Parathyroid adenoma (tissue), 2 donors: Measurements from ENCODE around the gene LAMA3.

Source experiments
- H2AFZ ChIP-seq: fragments of 300-600 bp; sonication (generic); one replicate; pipeline ENCODE4 v1.7.0; 2017; ENCODE audit warnings: antibody characterized with exemption, mild to moderate bottlenecking
- H3K27ac ChIP-seq: fragments of 300-600 bp; sonication (generic); one replicate; pipeline ENCODE4 v1.7.0; 2017
- H3K27me3 ChIP-seq: fragments of 300-600 bp; sonication (generic); one replicate; pipeline ENCODE4 v1.7.0; 2017; ENCODE audit warnings: low read length; ENCODE audit not compliant: control insufficient read depth, insufficient read depth
- H3K36me3 ChIP-seq: fragments of 300-600 bp; sonication (generic); one replicate; pipeline ENCODE4 v1.7.0; 2017; ENCODE audit warnings: low read length; ENCODE audit not compliant: control insufficient read depth, insufficient read depth
- H3K4me1 ChIP-seq: fragments of 300-600 bp; sonication (generic); one replicate; pipeline ENCODE4 v1.7.0; 2017; ENCODE audit warnings: control low read depth
- H3K4me2 ChIP-seq: fragments of 300-600 bp; sonication (generic); one replicate; pipeline ENCODE4 v1.7.0; 2017; ENCODE audit warnings: low read length
- H3K4me3 ChIP-seq: fragments of 300-600 bp; sonication (generic); one replicate; pipeline ENCODE4 v1.7.0; 2017; ENCODE audit warnings: low read depth, low read length
- H3K79me2 ChIP-seq: fragments of 300-600 bp; sonication (generic); one replicate; pipeline ENCODE4 v1.7.0; 2017; ENCODE audit warnings: control low read depth
- H3K9ac ChIP-seq: fragments of 300-600 bp; sonication (generic); one replicate; pipeline ENCODE4 v1.7.0; 2017; ENCODE audit warnings: mild to moderate bottlenecking
- H3K9me3 ChIP-seq: fragments of 300-600 bp; sonication (generic); one replicate; pipeline ENCODE4 v1.7.0; 2017; ENCODE audit warnings: low read length; ENCODE audit not compliant: control insufficient read depth
- TF ChIP-seq, protein P1 (sequence below): fragments of 300-600 bp; sonication (generic); IDR thresholded peaks from one replicate; pipeline ENCODE4 v1.7.0; 2017; ENCODE audit warnings: antibody characterized with exemption, mild to moderate bottlenecking
- donor health status: primary hyperparathyroidism.

Gene LAMA3

GRCh38 chr18:23941791-23942190, 252.5 kb downstream of the LAMA3 start:
- TF ChIP-seq, protein P1, sequence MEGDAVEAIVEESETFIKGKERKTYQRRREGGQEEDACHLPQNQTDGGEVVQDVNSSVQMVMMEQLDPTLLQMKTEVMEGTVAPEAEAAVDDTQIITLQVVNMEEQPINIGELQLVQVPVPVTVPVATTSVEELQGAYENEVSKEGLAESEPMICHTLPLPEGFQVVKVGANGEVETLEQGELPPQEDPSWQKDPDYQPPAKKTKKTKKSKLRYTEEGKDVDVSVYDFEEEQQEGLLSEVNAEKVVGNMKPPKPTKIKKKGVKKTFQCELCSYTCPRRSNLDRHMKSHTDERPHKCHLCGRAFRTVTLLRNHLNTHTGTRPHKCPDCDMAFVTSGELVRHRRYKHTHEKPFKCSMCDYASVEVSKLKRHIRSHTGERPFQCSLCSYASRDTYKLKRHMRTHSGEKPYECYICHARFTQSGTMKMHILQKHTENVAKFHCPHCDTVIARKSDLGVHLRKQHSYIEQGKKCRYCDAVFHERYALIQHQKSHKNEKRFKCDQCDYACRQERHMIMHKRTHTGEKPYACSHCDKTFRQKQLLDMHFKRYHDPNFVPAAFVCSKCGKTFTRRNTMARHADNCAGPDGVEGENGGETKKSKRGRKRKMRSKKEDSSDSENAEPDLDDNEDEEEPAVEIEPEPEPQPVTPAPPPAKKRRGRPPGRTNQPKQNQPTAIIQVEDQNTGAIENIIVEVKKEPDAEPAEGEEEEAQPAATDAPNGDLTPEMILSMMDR, result no peak
- Histone ChIP-seq H3K27ac (no peak overlapping the region), H3K9ac (no peak overlapping the region), H2AFZ (no peak overlapping the region), H3K4me3 (no peak overlapping the region), H3K79me2 (no peaks in the 10 kb centered on the region), H3K4me2 (no peak overlapping the region), H3K9me3 (no peaks in the 10 kb centered on the region), H3K27me3 (no peaks in the 10 kb centered on the region), H3K4me1 (no peaks in the 10 kb centered on the region), H3K36me3 (no peaks in the 10 kb centered on the region)

GRCh38 chr18:23943104-23943503, 253.9 kb downstream of the LAMA3 start:
- Histone ChIP-seq H3K36me3 (no peaks in the 10 kb centered on the region), H2AFZ (no peak overlapping the region), H3K27ac (no peak overlapping the region), H3K9me3 (no peaks in the 10 kb centered on the region), H3K4me1 (no peaks in the 10 kb centered on the region), H3K9ac (no peak overlapping the region), H3K79me2 (no peaks in the 10 kb centered on the region), H3K4me2 (no peak overlapping the region), H3K4me3 (no peak overlapping the region), H3K27me3 (no peaks in the 10 kb centered on the region)
- TF ChIP-seq, protein P1, result no peak

- no peak overlapping the region for H3K4me3 ChIP-seq
- no peaks in the 10 kb centered on the region for H3K36me3 ChIP-seq
- no peak overlapping the region for H3K4me2 ChIP-seq
- no peaks in the 10 kb centered on the region for H3K79me2 ChIP-seq
- H3K4me1 ChIP-seq, result no peaks in the 10 kb centered on the region
- TF ChIP-seq, protein P1, result no peak
- no peaks in the 10 kb centered on the region for H3K27me3 ChIP-seq
- H3K27ac ChIP-seq, result no peak overlapping the region
- H2AFZ ChIP-seq, result no peak overlapping the region
- no peaks in the 10 kb centered on the region for H3K9me3 ChIP-seq
- no peak overlapping the region for H3K9ac ChIP-seq
Observed at GRCh38 chr18:23943903-23944624, 254.8 kb downstream of the LAMA3 start.

GRCh38 chr18:23945416-23946079, 256.3 kb downstream of the LAMA3 start:
- no peak overlapping the region for H3K27ac ChIP-seq
- H3K4me1 ChIP-seq, result no peaks in the 10 kb centered on the region
- no peak overlapping the region for H3K4me2 ChIP-seq
- H2AFZ ChIP-seq, result no peak overlapping the region
- no peaks in the 10 kb centered on the region for H3K27me3 ChIP-seq
- no peak overlapping the region for H3K4me3 ChIP-seq
- no peaks in the 10 kb centered on the region for H3K79me2 ChIP-seq
- TF ChIP-seq, protein P1, result no peak
- H3K9ac ChIP-seq, result no peak overlapping the region
- H3K9me3 ChIP-seq, result no peaks in the 10 kb centered on the region
- H3K36me3 ChIP-seq, result no peaks in the 10 kb centered on the region
